SK-N-SH (cell line): Measurements from ENCODE around the gene TNFRSF19. TPM values are rescaled to one million over a fixed set of nuclear protein-coding genes. Genes with fewer than 3 reads are reported as not detected.

ENCODE experiments used
- CTCF ChIA-PET: fragments of 300-600, 350-600 bp; formaldehyde crosslinking; extraction: SDS; loops from one replicate; lab custom pipeline; 2021; lab: Yijun Ruan, JAX
- POLR2A ChIA-PET: fragments of 350-600 bp; sonication (Branson Sonifier 250); formaldehyde crosslinking; extraction: SDS; loops from one replicate; lab custom pipeline; 2020; ENCODE audit warnings: antibody characterized with exemption, inconsistent platforms; lab: Yijun Ruan, JAX
- DNase-seq: peaks from one replicate; pipeline ENCODE4 v3.0.0; 2012
- H2AFZ ChIP-seq: fragments of 200-600 bp; sonication (generic); 2 replicates; pipeline ENCODE4 v1.8.1; 2016; ENCODE audit warnings: antibody characterized with exemption, mild to moderate bottlenecking, low read depth
- H3F3A ChIP-seq: fragments of 200-600 bp; sonication (generic); replicated peaks from 2 replicates; pipeline ENCODE3; 2016; ENCODE audit warnings: antibody characterized with exemption, mild to moderate bottlenecking; ENCODE audit not compliant: insufficient read depth
- H3K27ac ChIP-seq, 2 experiments: fragments of 200-500 bp in 1 of 2; fragments of 200-600 bp in 1 of 2; sonication (Bioruptor generic) in 1 of 2; sonication (generic), shearing (Covaris generic) in 1 of 2; 2 replicates each; pipeline versions ENCODE4 v1.5.1 to v1.6.1; 2014 to 2016; ENCODE audit warnings: low read depth in 2 of 2, inconsistent platforms in 1 of 2, low read length in 1 of 2, mild to moderate bottlenecking in 1 of 2, mixed read lengths in 1 of 2
- H3K27me3 ChIP-seq: fragments of 200-600 bp; sonication (generic), shearing (Covaris generic); 2 replicates; pipeline ENCODE4 v1.6.1; 2016; ENCODE audit warnings: mixed run types; ENCODE audit not compliant: insufficient read depth
- H3K36me3 ChIP-seq, 2 experiments: fragments of 200-500 bp in 1 of 2; fragments of 200-600 bp in 1 of 2; sonication (Bioruptor generic) in 1 of 2; sonication (generic) in 1 of 2; replicated peaks in 1 of 2; 2 replicates each; pipeline versions ENCODE3 to v1.5.1; 2014 to 2016; ENCODE audit warnings: low read length in 1 of 2, mild to moderate bottlenecking in 1 of 2; ENCODE audit not compliant: insufficient read depth in 2 of 2, control insufficient read depth in 1 of 2
- H3K4me1 ChIP-seq, 2 experiments: fragments of 200-500 bp in 1 of 2; fragments of 200-600 bp in 1 of 2; sonication (Bioruptor generic) in 1 of 2; sonication (generic), shearing (Covaris generic) in 1 of 2; 2 replicates each; pipeline versions ENCODE4 v1.5.1 to v1.6.1; 2014 to 2016; ENCODE audit warnings: low read depth in 1 of 2, low read length in 1 of 2, mixed run types in 1 of 2; ENCODE audit not compliant: insufficient read depth in 2 of 2, control insufficient read depth in 1 of 2
- H3K4me2 ChIP-seq: fragments of 200-600 bp; sonication (generic), shearing (Covaris generic); 2 replicates; pipeline ENCODE4 v1.6.1; 2017; ENCODE audit warnings: mixed run types
- H3K4me3 ChIP-seq, 2 experiments: fragments of 200-500 bp in 1 of 2; fragments of 200-600 bp in 1 of 2; sonication (Bioruptor generic) in 1 of 2; sonication (generic), shearing (Covaris generic) in 1 of 2; 2 replicates each; pipeline versions ENCODE4 v1.5.1 to v1.8.1; 2014 to 2016; ENCODE audit warnings: low read depth in 2 of 2, inconsistent platforms in 1 of 2, low read length in 1 of 2, mild to moderate bottlenecking in 1 of 2, mixed read lengths in 1 of 2, moderate library complexity in 1 of 2
- H3K79me2 ChIP-seq: fragments of 200-600 bp; sonication (generic); 2 replicates; pipeline ENCODE4 v1.8.1; 2017; ENCODE audit warnings: mild to moderate bottlenecking; ENCODE audit not compliant: insufficient read depth
- H3K9ac ChIP-seq: fragments of 200-600 bp; sonication (generic); 2 replicates; pipeline ENCODE4 v1.6.1; 2017; ENCODE audit warnings: mixed run types
- H3K9me2 ChIP-seq: fragments of 200-600 bp; sonication (generic); 2 replicates; pipeline ENCODE4 v1.6.1; 2017; ENCODE audit warnings: mixed run types
- H3K9me3 ChIP-seq: fragments of 200-600 bp; sonication (generic); 2 replicates; pipeline ENCODE4 v1.6.1; 2017; ENCODE audit warnings: mixed run types, mild to moderate bottlenecking, moderate library complexity
- H4K20me1 ChIP-seq: fragments of 200-600 bp; sonication (generic); 2 replicates; pipeline ENCODE4 v1.6.1; 2017; ENCODE audit warnings: mild to moderate bottlenecking, mixed run types; ENCODE audit not compliant: insufficient read depth
- CHD2 ChIP-seq: fragments of 150-350 bp; IDR thresholded peaks from 2 replicates; pipeline ENCODE4 v1.6.1; 2018; ENCODE audit warnings: low read length; ENCODE audit not compliant: partially characterized antibody
- FOXJ3 ChIP-seq: sonication (generic); formaldehyde crosslinking; IDR thresholded peaks from 2 replicates; pipeline ENCODE4 v1.5.1; 2020; ENCODE audit warnings: mild to moderate bottlenecking, missing genetic modification reagents
- FOXM1 ChIP-seq: IDR thresholded peaks from 2 replicates; pipeline ENCODE4 v1.4.0; 2012; ENCODE audit warnings: low read depth, mild to moderate bottlenecking
- JUND ChIP-seq: IDR thresholded peaks from 2 replicates; pipeline ENCODE4 v1.4.0; 2012
- MEF2A ChIP-seq: IDR thresholded peaks from 2 replicates; pipeline ENCODE4 v1.4.0; 2012; ENCODE audit warnings: low read depth, borderline replicate concordance
- POLR2AphosphoS5 ChIP-seq: IDR thresholded peaks from 2 replicates; pipeline ENCODE4 v1.6.1; 2012; ENCODE audit warnings: low read depth, low read length
- RXRA ChIP-seq: IDR thresholded peaks from 2 replicates; pipeline ENCODE4 v1.4.0; 2012; ENCODE audit warnings: low read depth, mild to moderate bottlenecking, borderline replicate concordance
- SMC3 ChIP-seq: IDR thresholded peaks from 2 replicates; pipeline ENCODE4 v1.6.1; 2012; ENCODE audit warnings: low read depth, low read length, improper control_type of control experiment
- TEAD4 ChIP-seq: IDR thresholded peaks from 2 replicates; pipeline ENCODE4 v1.4.0; 2012; ENCODE audit warnings: mild to moderate bottlenecking, borderline replicate concordance; ENCODE audit not compliant: insufficient read depth
- USF1 ChIP-seq: IDR thresholded peaks from 2 replicates; pipeline ENCODE4 v1.4.0; 2012; ENCODE audit warnings: low read depth, borderline replicate concordance
- ZBTB33 ChIP-seq: IDR thresholded peaks from 2 replicates; pipeline ENCODE4 v1.4.0; 2012; ENCODE audit warnings: low read depth, borderline replicate concordance
- WGBS: methylation state at CpG from one replicate; pipeline ENCODE4 v1.1.6; 2017; ENCODE audit warnings: low lambda C conversion rate; 5-methylcytosine and 5-hydroxymethylcytosine counted together
- polyA plus RNA-seq, 3 experiments: library from polyadenylated mRNA; depleted of rRNA; stranded (reverse); fragments of >200 nt; gene quantifications; 2 replicates each; pipeline ENCODE4 v1.2.3, GENCODE V29; 2012
- TF ChIP-seq, protein P1 (sequence below): fragments of 150-350 bp; IDR thresholded peaks from 2 replicates; pipeline ENCODE4 v1.6.1; 2017; ENCODE audit warnings: antibody characterized with exemption, low read length, low read depth, borderline replicate concordance
- TF ChIP-seq, protein P2 (sequence below): fragments of 150-350 bp; IDR thresholded peaks from 2 replicates; pipeline ENCODE4 v1.6.1; 2016; ENCODE audit warnings: mild to moderate bottlenecking, low read depth, low read length

Gene TNFRSF19
- polyA plus RNA-seq, 1 of the 3 experiments (the other 2 are of a cell fraction) = 4.6 TPM

- no peaks in the 10 kb centered on the region for H3K36me3 ChIP-seq
- ChIA-PET POLR2A (no interaction called here), CTCF (interaction anchor here (0.7 kb wide), 1 partner anchor 36 kb away, joined by 3 read pairs; no protein-coding TSS in a partner anchor)
- DNase-seq = no peak
- H3K4me2 ChIP-seq = no peak overlapping the region
- H3K27ac ChIP-seq = no peak overlapping the region
- H3K79me2 ChIP-seq = no peaks in the 10 kb centered on the region
- TF ChIP-seq CHD2 (no peak), USF1 (no peak), SMC3 (no peak), FOXJ3 (CRISPR knock-in tag) (no peak), TEAD4 (no peak), FOXM1 (no peak), JUND (no peak), RXRA (no peak), ZBTB33 (no peak)
- TF ChIP-seq, protein P1, sequence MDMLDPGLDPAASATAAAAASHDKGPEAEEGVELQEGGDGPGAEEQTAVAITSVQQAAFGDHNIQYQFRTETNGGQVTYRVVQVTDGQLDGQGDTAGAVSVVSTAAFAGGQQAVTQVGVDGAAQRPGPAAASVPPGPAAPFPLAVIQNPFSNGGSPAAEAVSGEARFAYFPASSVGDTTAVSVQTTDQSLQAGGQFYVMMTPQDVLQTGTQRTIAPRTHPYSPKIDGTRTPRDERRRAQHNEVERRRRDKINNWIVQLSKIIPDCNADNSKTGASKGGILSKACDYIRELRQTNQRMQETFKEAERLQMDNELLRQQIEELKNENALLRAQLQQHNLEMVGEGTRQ = no peak
- TF ChIP-seq, protein P2, sequence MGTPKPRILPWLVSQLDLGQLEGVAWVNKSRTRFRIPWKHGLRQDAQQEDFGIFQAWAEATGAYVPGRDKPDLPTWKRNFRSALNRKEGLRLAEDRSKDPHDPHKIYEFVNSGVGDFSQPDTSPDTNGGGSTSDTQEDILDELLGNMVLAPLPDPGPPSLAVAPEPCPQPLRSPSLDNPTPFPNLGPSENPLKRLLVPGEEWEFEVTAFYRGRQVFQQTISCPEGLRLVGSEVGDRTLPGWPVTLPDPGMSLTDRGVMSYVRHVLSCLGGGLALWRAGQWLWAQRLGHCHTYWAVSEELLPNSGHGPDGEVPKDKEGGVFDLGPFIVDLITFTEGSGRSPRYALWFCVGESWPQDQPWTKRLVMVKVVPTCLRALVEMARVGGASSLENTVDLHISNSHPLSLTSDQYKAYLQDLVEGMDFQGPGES = no peak
- TF ChIP-seq, all 33 proteins: peak for 0
- no peak overlapping the region for H3K4me3 ChIP-seq
- no peaks in the 10 kb centered on the region for H3K4me1 ChIP-seq
- H3K9me3 ChIP-seq = no peaks in the 10 kb centered on the region
- WGBS = 86% methylated on average over 5 of the region's 5 CpGs
- no peaks in the 10 kb centered on the region for H3K27me3 ChIP-seq
- no peaks in the 10 kb centered on the region for H4K20me1 ChIP-seq
- no peaks in the 10 kb centered on the region for H3K9me2 ChIP-seq
- no peak overlapping the region for H2AFZ ChIP-seq
- no peak overlapping the region for H3K9ac ChIP-seq
- no peaks in the 10 kb centered on the region for H3F3A ChIP-seq
Observed at GRCh38 chr13:23714672-23715071, 144.5 kb downstream of the TNFRSF19 start.

GRCh38 chr13:23715092-23715761, 145.0 kb downstream of the TNFRSF19 start:
- Histone ChIP-seq H3K9me2 (no peaks in the 10 kb centered on the region), H3K4me2 (no peak overlapping the region), H3K36me3 (no peaks in the 10 kb centered on the region), H3K4me3 (no peak overlapping the region), H3K79me2 (no peaks in the 10 kb centered on the region), H2AFZ (no peak overlapping the region), H3F3A (no peaks in the 10 kb centered on the region), H3K27me3 (no peaks in the 10 kb centered on the region), H3K9me3 (no peaks in the 10 kb centered on the region), H3K27ac (no peak overlapping the region), H3K4me1 (no peaks in the 10 kb centered on the region), H4K20me1 (no peaks in the 10 kb centered on the region), H3K9ac (no peak overlapping the region)
- ChIA-PET POLR2A (no interaction called here), CTCF (no interaction called here)
- no peak for DNase-seq
- TF ChIP-seq USF1 (no peak), MEF2A (no peak), POLR2AphosphoS5 (no peak)
- 76% methylated on average over 17 of the region's 19 CpGs for WGBS
